Kidney capillary endothelial cell (primary cell): ENCODE results near the gene GRID1.

Source experiments
- DNase-seq: peaks from one replicate; pipeline ENCODE4 v3.0.0-alpha.2; 2018; ENCODE audit warnings: low spot score

GRID1 gene

DNA sequence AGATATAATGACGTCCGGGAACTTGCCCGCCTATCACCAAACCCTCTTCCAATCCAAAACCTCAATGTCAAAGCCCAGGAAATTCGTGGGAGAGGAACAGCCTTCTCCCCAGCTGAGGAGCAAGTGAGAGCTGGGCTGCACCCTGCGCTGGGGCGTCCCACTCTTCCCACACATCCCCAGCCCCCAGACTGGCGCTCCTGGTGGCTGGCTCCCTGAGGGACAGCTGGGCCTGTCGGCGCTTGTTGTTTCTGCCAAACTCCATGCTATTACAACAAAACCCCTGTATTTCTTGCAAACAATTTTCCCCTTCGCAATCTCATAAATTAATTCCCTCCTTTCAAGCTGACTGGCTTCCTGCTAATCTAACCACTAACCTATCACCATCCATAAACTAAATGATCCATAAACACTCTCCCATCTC, 53.0 kb downstream of the GRID1 start:
- no peak for DNase-seq

DNA sequence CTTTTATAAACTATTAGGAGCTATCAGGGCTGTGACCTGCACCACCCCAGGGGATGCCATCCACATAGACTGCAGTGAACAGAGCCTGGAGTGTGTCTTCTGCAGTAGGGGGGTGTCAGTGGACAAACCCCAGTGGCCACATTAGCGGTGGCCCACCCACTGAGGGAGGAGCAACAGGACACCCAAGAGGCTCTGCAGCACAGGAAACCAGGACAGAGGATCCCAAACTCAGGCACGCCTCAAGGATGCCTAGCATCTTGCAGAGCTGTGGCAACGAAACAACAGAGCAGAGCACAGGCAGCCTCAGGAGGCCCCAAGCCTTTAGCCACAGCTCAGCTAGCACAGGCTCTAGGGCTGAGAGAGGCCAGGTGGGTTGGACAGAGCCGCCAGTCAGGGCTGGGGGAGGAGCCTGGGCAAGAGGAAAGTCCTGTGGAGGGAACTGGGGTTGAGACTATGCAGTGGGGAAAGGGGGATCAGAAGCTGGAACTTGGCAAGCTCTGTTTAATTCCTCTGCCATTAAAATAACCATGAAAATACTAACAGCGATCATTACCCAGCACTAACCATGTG, 53.8 kb downstream of the GRID1 start:
- DNase-seq: no peak

DNA sequence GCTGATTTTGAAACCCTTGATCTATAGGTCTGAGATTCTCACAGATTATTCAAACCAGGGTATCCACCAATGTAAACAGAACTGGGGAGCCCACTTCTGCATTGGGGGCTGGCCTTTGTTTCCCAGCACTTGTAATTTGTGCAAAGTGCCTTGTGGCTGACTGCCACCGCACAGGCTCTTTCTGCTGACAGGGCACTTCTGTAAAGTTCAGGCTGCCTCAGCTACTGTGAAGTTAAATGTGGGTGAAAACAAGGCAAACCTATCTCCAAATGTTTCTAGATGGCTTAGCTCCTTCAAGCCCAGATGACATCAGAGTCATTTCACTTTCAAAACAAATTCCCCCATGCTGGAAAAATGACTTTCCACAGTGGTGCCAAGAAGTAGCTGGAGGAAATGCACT, 54.7 kb downstream of the GRID1 start:
- no peak for DNase-seq

DNA sequence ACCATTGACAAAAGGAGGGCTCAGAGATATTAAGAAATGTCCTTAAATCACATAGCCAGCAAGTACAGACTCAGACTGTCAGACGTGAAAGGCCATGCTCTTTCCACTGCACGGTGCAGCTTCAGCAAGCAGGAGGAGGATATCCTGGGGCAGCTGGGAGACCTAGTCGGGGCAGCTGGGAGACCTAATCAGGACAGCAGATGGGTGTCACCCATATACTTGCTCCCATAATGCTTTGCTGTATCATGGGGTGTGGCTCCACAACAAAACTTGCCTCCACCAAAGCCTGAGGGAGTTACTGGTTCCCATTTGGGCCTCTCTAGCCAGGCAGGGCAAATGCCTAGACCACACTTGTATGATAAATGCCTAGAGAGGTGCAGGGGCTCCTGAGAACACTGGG, 55.4 kb downstream of the GRID1 start:
- DNase-seq: no peak

DNA sequence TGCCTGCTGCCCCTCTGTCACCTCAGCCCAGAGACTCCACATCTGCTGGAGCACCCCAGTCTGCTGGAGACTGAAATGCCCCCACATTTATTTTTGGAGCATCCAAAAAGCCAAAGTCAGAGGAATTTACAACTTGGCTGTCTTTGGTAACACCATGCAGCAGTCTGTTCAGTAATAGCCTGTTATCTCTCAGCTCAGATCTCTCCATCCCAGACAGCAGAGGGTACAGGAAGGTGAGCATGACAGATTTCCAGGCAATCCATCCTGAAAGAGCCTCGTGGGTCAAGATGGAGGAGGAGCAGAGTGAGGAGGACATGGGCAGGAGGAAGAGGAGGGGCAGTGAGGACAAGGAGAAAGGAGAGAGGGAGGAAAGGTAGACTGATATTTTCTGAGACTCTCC, 55.9 kb downstream of the GRID1 start:
- no peak for DNase-seq

DNA sequence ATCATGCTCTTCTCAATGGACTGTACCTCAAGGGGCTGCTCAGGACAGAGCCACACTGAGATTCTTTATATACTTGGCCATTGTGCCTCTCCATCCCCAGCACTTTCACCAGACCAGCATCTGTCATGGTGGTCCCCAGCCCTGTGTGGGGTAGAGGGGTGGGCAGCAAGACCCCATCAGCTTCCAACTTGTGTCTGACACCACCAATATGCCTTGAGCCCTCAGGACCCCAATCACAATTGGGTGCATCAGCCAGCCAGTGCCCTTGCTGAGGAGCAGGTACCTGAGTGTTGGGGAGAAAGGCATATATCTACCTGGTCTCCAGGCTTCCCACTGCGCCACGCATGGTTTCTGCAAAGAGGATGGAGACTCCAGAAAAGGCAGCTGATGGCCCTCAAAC, 56.3 kb downstream of the GRID1 start:
- DNase-seq: no peak

DNA sequence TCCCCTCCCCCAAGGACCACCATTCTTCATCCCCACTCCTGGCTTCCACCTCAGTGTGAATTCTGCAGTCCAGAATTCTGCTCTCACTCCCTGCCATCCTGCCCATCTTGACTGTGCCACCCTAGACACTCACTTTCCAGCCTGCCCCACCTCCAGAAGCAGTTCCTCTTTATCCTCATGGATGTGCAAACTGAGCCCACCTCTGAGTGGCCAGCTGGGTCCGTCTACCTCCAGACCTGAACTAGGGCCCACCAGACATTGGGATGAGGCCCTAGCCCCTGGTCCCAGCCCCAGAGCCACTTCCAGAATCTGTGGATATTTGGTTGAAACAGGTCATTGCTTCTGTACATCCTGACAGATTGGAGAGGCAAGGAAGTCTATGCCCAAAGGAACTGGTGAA, 58.5 kb downstream of the GRID1 start:
- no peak for DNase-seq

DNA sequence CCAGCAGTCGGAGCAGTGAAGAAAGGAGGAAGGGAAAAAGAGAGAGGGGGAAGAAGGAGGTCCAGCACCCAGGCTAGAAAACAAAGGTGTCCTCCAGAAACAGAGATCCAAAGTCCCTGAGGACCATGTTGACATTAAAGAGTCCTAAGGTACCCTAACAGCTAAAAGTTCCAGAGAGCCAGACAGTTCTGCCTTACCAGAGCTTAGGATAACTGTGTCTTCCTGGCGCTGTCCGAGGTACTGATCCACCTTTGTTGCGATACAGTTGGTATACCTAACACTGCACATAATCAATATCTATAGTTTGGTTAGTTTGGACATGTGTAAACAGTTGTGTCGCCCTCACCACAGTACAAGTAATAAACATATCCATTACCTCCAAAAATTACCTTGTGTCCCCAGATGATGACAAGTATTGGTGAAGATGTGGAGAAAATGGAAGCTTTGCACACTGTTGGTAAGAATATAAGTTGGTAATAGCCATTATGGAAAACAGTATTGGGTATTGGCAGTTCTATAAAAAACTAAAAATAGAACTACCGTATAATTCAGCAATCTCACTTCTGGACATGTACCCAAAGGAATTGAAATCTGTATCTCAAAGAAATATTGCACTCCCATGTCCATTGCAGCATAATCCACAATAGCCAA, 59.8 kb downstream of the GRID1 start:
- no peak for DNase-seq

DNA sequence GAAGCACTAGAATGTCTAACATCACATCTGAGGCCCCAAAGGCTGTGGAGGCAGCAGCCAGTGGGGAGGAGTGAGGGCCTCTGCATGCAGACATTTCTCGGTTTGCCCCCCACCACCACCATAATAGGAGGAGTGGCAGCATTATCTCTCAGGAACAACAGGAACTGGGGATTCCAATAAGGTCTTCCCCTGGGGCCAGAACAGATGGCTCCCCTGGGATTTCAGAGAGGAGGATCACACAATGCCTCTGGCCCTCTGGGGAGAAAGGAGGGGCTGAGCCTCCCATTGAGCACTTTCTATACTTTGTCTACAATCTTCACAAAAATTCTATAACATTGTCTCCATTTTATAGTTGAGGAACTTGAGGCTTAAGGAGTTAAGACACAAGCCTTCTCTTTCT, 61.1 kb downstream of the GRID1 start:
- DNase-seq: no peak

DNA sequence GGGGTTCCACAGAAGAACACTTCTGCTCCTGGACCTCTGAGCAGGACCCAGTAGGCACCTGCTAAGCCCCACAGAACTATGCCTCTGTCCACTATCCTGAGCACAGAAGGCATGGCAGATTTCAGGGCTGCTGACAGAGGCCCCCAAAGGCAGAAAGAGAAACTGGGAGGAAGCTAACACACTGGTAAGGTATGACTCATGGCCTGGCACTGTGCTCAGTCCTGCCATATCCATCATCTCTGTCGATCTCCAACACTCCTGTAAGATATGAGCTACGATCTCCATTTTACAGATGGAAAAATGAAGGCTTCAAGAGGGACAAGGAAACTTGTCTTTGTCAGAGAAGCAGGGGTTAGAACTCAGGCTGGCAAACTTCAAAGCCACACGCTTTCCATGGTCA, 62.2 kb downstream of the GRID1 start:
- DNase-seq: no peak

DNA sequence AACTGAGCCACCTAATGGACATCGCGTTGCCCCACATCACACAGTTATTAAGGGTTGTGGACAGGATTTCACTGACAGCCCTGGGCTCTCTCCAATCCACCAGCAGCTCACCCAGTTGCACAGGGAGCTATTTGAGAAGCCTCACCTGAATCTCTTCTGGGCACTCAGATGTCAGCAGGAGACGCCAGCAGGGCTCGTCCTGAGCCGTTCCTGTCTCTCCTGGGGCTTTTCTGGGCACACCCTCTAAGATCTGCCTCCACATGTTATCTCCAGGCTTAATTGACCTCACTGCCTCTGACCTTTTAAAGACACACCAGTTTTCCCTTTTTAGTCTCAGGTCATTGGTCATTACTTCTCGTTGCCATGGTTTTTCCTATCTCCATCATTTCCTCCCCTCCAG, 63.0 kb downstream of the GRID1 start:
- no peak for DNase-seq

DNA sequence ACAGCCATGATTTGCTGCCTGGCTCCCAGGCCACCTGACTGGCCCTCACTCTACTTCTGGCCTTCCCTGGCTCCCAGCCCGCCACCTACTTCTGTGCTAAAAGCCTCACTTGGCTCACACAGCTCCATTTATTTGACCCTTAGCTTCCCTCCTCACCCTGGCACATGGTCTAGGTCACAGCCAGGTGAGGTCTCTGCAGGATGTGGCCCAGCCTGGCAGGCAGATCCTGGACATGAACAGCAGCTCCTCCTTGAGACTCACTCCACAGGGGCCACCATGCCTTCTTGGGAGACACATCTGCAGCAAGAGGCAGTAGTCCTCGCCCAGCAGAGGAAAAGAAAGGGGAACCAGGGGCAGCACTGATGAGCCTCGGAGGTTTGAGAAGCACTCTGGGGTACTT, 64.6 kb downstream of the GRID1 start:
- no peak for DNase-seq

DNA sequence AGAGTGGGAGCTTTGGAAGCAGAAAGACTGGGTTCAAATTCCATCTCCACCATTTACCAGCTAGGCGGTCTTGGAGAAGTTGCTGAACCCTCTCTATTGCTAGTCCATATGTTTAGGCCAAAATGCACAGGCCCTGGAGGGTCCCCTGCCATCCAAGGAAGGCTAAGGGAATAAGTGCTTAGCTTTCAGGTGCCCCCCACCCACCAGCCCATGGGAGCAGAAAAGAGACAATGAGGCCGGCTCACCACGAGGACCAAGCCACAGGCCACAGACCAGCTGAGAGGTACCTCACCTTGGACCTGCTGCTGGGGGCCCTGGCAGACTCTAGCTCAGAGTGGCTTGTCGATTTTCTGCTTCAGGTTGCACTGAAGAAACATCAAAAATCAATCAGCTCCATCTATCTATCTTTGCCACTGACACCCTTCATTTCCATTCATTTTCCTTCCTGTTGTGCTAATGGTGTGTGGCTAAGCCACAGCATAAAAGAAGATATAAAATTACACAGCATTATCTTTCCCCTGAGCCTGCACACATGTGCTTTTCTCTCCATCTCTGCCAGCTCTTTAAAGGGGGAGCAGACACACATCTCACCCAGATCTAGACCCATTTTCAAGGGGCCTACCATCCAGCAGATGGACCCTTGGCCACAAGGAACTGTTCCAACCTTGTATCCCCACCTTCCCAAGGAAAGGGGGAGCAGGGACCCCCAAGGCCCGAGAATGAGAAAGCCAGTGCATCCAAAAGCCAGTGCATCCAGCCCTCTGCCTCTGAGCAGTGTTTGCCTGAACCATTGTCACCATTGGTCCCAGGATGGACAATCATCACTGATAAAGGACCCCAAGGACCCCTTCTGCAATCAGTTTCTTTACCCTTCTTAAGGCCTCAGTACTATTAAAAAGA, 65.4 kb downstream of the GRID1 start:
- DNase-seq: no peak

DNA sequence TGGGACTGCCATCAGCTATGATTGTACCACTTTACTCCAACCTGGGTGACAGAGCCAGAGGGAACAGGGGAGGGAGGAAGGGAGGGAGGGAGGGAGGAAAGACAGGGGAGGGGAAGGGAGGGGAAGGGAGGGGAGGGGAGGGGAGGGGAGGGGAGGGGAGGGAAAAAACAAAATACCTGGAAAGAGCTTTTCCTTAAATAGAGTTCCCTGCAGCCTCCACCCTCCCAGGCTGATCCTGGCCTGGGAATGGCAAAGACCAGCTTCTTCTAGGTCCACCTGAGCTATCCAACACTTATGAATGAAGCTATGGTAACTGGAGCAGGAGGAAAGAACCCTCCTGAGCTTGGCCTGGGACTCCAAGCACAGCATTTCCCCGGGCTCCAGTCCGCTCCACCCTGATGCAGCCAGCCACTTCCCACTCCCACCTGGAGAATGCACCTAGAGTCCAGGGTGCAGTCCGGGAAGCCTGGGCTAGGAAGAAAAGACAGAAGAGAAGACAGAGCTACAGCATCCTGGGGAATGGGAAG, 66.1 kb downstream of the GRID1 start:
- DNase-seq: no peak

DNA sequence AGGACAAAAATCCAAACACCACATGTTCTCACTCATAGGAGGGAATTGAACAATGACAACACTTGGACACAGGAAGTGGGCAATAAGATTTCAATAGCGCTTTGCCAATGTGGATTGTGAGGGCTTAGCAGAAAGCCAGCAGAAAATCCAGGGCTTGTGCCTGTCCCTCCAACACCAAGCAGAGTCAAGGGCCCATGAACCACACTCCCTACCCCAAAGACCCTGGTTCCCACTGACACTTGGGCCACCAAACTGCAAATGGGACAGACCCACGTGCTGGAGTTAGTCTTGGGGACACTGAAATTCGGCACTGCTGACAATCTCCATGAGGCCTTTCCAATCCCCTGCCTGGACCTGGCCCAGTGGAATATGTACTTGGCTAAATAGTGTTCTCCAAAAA, 67.0 kb downstream of the GRID1 start:
- DNase-seq: no peak

DNA sequence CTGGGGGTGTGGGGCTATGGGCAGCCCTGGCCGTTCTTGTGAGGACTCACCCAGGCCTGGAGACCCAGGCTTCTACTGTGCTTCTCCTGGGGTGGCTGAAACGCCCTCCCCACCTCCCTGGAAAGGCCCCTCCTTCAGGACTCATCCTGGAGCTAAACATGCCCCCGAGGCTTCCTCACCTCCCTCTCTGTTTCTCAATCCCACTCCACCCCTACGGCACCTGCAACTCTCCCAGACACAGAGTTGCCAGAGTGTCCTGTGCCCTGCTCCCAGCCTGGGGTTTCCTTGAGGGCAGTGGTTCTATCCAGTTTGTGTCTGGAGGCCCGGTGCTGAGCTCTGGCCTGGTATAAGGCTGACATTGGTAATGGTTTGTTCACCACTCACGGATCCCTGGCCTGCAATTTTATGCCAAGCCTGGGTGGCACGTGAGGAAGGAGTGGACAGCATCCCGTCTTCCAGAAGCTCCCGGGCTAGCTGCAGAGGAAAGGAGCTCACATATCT, 68.0 kb downstream of the GRID1 start:
- DNase-seq: no peak

DNA sequence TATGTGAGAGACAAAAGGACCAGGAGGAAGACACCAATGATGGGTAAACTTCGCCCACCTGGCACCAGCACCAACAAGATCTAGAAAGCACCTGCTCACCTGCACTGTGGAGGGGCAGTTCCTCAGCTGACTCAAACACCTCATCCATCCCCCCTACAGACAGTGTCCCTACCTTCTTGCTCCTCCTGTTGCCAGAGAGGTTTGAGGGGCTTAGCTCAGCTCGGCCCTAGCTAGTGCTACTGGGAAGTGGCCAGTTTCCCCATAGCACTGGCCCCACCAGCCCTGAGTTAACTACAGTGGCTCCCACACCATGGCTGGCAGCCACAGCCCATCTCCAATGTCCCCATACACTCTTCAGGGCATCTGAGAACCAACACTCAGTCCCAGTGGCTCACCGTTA, 70.8 kb downstream of the GRID1 start:
- DNase-seq: no peak

DNA sequence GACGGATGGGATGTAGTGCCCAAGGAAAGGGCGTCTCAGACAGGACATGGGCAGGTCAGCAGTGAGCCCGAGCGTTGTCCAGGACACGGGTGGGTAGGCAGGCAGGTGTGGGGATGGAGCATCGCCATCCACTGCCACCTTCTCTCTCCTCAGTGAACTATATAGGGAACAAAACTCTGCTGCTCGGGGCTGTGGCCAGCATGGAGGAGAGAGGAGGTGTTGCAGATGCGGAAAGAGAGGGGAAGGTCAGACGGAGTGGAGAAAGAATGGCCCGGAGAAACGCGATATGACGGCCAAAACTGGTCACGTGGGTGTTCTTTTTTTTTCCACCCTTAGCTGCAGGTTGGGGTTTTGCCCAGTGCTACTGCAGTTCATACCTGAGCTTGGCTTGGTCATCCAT, 71.2 kb downstream of the GRID1 start:
- no peak for DNase-seq

DNA sequence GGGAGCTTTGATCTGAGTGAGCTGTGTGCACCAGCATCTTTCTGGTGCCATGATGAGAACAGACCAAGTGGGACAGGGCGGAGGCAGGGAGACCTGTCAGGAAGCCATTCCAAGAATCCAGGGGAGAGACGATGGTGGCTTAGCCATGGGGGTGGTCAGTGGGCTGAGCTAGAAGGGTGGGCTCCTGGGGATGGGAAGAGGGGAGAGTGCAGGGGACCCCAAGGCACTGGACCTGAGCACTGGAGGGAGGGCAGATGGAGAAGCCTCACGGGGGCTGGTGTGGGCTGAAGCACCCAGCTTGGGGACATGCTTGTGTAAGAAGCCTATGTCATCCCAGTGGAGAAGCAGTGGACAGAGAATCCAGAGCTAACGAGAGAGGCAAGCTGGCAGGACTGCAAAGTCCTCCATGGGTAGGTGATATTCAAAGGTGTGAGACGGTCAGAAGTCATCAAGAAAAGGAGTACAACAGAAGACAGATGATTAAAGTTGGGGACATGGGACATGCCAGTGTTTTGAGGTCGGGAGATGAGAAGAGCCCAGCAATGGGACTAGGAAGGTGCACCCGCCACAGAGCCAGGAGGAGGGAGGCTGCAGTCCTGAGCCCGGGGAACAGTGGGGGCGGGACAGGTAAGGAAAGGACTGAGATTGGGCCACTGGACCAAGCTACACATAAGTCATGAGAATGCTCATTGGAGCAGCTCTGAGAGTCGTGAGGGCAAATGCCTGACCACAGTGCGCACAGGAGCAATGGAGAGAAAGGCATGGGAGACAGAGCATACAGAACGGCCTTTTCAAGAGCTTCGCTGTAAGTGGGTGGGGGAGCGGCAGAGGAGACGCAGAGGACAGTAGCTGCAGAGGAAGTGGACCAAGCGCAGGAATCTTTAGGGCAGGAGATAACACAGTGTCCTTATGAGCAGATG, 72.0 kb downstream of the GRID1 start:
- DNase-seq: no peak

DNA sequence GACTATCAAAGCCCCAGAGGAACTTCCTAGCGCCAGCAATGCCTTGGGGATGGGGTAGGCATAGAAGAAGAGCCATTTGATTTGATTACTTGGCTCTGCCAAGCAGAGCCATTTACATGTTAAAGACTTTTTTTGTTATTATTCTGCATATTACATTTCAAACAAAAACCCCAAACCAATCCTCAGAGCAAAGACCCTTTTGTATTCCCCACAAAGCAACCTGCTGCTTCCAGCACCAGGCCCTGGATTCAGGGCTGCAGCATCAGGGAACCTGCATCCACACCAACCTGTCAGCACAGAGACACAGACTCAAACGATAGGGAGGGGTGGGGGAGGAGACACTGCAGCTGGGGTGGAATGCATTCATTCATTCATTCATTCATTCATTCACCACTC, 73.2 kb downstream of the GRID1 start:
- no peak for DNase-seq

DNA sequence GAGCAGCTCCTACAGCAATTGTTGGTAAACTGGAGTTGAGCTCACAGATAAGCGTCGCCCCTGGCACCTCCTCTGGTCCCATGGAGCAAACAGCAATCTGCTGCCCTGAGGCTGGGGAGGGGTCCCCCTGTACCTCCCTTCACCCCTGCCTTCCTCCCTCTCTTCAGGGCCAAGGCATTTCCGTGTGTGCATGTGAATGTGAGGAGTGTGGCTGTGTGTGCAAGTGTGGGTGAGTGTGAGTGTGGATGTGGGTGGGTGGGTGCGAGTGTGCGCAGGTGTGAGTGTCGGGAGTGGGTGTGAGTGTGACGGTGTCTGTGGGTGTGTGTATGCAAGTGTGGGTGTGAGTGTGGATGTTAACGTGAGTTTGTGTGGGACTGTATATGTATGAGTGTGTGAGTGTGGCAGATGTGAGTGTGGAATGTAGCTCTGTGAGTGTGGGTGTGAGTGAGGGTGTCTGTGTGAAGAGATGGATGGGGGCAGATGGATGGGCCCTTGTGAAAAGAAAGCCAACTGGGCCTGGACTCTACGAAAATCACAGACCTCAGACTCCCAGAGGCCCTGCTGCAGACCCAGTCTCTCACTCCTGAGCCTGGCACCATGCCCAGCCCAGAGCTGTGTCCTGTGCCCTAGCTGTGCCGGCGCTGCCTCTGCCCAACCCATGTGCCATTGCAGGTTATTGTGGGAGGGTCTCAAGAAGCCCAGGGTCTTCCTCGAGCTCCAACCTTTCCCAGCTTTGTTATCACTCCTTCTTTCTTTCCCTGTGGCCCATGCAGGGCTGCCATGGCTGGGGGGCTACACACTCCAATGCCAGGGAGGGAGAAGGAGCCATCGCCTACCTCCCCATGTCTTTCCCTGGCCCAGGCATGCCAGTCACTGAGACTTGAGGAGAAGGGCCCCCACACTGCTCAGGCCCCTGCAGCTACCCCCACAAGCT, 73.9 kb downstream of the GRID1 start:
- no peak for DNase-seq
